Central memory CD4-positive, alpha-beta T cell (primary cell): ENCODE measurements around the gene NT5DC3.

Experiments
- DNase-seq: peaks from one replicate; pipeline ENCODE4 v3.0.0; 2022

Gene NT5DC3

DNA sequence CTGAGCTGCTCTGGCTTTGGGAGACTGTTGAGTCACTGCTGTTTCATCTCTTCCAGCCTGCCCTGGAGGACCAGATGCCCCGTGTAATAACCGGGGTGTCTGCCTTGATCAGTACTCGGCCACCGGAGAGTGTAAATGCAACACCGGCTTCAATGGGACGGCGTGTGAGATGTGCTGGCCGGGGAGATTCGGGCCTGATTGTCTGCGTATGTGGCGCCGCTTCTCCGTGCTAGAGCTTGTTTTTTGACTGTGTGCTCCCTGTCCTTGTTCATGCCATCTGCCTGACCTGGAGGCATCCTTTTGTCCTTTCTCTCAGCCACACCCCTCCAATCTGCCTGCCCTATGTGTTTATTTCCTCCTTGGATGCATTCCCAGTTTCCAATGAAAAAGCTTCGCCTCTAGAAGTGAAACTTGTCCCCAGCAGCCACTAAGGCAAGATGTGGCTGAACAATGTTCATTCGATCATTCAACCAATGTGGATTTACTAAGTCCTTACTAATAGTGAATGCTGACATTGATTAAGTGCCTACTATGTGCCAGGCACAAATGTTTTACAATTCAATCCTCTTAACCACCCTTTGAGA, 98.6 kb downstream of the NT5DC3 start:
- DNase-seq = no peak

DNA sequence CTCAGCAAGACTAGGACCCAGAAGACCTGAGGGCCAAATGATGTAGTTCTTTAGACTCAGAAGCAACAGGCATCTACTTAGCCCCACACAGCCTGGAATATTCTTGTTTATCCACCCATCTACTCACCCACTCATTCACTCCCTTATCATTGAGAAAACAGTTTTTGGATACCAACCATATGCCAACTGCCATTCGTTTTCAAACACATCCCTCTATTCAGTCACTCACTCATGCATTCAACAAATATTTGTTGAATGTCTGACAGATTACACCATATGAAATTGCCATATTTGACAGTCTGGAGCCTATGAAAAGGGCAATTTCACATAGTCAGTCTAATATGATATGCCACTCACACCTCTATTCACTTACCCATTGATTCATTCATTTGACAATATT, 103.2 kb downstream of the NT5DC3 start:
- no peak for DNase-seq

GRCh38 chr12:103736572-103736971, 104.5 kb downstream of the NT5DC3 start:
- no peak for DNase-seq

GRCh38 chr12:103735291-103735690, 105.7 kb downstream of the NT5DC3 start:
- DNase-seq = no peak

DNA sequence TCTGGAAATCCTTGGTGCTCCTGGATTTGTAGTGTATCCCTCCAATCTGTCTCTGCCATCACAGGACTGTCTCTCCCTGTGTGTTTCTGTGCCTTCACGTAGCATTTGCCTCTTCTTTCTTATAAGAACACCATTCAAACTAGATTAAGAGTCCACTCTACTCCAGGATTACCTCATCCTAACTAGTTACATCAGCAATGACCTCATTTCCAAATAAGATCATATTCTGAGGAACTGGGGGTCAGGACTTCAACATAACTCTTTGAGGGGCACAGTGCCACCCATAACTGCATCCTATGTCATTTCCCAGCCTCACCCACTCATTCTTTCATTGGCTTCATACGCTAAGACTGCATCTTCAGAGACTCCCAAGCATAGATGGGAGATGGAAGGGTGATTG, 106.2 kb downstream of the NT5DC3 start:
- no peak for DNase-seq

- no peak for DNase-seq
Measured at GRCh38 chr12:103731539-103731938, 109.5 kb downstream of the NT5DC3 start.

- DNase-seq = no peak
Measured at GRCh38 chr12:103729499-103729898, 111.5 kb downstream of the NT5DC3 start.

GRCh38 chr12:103728323-103728722, 112.7 kb downstream of the NT5DC3 start:
- DNase-seq = no peak

- no peak for DNase-seq
Measured at GRCh38 chr12:103727638-103728037, 113.4 kb downstream of the NT5DC3 start.

DNA sequence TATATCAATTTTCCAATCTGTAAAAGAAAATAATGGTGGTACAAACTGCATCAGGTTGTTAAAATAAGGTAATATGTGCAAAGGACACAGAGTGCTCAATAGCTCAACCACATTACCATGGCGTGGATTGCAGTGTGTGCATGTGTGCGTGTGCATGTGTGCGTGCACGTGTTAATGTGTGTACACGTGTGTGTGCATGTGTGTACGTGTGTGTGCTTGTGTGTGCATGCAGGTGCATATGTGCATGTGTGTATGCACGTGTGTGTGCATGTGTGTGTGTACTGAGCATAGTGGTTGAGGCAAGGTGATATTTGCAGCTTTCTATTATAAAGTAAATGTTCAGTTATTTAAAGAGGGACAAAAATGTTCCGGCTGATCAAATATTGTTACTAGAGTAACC, 115.6 kb downstream of the NT5DC3 start:
- no peak for DNase-seq
